Measurements from ENCODE around the gene POM121L2. TPM values are rescaled to one million over a fixed set of nuclear protein-coding genes. Genes with fewer than 3 reads are reported as not detected.
A peak's percentile ranks its signal among the peaks of the same experiment; 100 is the strongest.

POM121L2 gene
- polyA plus RNA-seq, 3 donors: not detected

- H3K79me2 ChIP-seq (ENCODE audit: insufficient read depth, low read length): no peaks in the 10 kb centered on the region
- intact Hi-C loops (cut with micrococcal nuclease): no loop called here
- DNase-seq: no peak
- no peak overlapping the region for H3K9ac ChIP-seq (ENCODE audit: insufficient read depth, low read length, poor library complexity, severe bottlenecking)
- peak overlapping the region in 1 of 7 donors; percentile 46 for H3K27ac Mint-ChIP-seq
- H3K27ac ChIP-seq (ENCODE audit: low read depth in 1 of 2, low read length in 2 of 2): no peak overlapping the region
- TF ChIP-seq, protein P1, sequence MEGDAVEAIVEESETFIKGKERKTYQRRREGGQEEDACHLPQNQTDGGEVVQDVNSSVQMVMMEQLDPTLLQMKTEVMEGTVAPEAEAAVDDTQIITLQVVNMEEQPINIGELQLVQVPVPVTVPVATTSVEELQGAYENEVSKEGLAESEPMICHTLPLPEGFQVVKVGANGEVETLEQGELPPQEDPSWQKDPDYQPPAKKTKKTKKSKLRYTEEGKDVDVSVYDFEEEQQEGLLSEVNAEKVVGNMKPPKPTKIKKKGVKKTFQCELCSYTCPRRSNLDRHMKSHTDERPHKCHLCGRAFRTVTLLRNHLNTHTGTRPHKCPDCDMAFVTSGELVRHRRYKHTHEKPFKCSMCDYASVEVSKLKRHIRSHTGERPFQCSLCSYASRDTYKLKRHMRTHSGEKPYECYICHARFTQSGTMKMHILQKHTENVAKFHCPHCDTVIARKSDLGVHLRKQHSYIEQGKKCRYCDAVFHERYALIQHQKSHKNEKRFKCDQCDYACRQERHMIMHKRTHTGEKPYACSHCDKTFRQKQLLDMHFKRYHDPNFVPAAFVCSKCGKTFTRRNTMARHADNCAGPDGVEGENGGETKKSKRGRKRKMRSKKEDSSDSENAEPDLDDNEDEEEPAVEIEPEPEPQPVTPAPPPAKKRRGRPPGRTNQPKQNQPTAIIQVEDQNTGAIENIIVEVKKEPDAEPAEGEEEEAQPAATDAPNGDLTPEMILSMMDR (IDR thresholded peaks at IDR 0.05): no peak
- no peaks in the 10 kb centered on the region for H3K36me3 Mint-ChIP-seq
- peaks cover 0 to 8% (median 2%) of the 10 kb centered on the region in 7 donors for H3K9me3 Mint-ChIP-seq
- peaks cover 4 to 21% (median 16%) of the 10 kb centered on the region in 3 donors for H3K27me3 Mint-ChIP-seq (ENCODE audit: low read depth in 3 of 3)
- H3K36me3 ChIP-seq (replicated peaks in 1 of 2; ENCODE audit: control insufficient read depth in 1 of 2, insufficient read depth in 2 of 2, low read length in 2 of 2): no peaks in the 10 kb centered on the region
- H3K27me3 ChIP-seq (ENCODE audit: control insufficient read depth in 2 of 2, insufficient read depth in 2 of 2, low read length in 2 of 2): peaks cover 0 to 4% of the 10 kb centered on the region in 2 donors
- H4K20me1 ChIP-seq (ENCODE audit: insufficient read depth, low read length): no peaks in the 10 kb centered on the region
- no CpG with 5 or more reads among the region's 4 CpGs for WGBS (ENCODE audit: insufficient coverage)
- no peaks in the 10 kb centered on the region for H3K4me1 Mint-ChIP-seq
- no peak overlapping the region for H2AFZ ChIP-seq (ENCODE audit: insufficient read depth, low read depth, low read length, poor library complexity, severe bottlenecking)
- H3K9me3 ChIP-seq (replicated peaks in 1 of 2; ENCODE audit: control insufficient read depth in 1 of 2, insufficient read depth in 1 of 2, low read length in 2 of 2): no peaks in the 10 kb centered on the region
- no peak overlapping the region for H3K4me3 ChIP-seq (replicated peaks in 1 of 3; ENCODE audit: low read depth in 2 of 3, low read length in 3 of 3)
- no peak overlapping the region for H3K4me2 ChIP-seq (replicated peaks; ENCODE audit: extremely low read depth, low read length, poor library complexity, severe bottlenecking)
- no peaks in the 10 kb centered on the region for H3K4me1 ChIP-seq (ENCODE audit: control insufficient read depth in 1 of 2, insufficient read depth in 2 of 2, low read length in 2 of 2)
- no peak overlapping the region for H3K4me3 Mint-ChIP-seq
These were observed 9.8 kb upstream of the POM121L2 start for GRCh38 chr6:27321901-27322300.

DNA sequence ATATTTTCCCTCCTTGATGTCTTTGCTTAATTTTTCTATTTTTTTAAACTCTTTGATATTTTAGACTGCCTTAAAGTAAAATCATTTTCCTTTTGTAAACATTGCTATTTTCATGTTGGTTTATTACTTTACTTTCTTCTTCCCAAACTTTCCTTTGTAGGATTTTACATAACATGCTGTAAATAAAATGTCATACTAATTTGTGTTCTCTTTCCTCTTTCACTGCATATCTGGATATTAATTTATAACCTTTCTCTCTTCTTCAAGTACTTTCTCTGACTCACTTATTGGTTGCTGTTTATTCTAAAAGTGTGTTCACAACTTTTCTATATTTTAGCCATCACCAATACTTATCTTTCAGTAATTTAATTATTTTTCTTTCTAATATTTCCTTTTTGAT, 9.3 kb upstream of the POM121L2 start:
- peaks cover 0 to 4% of the 10 kb centered on the region in 2 donors for H3K27me3 ChIP-seq (ENCODE audit: control insufficient read depth in 2 of 2, insufficient read depth in 2 of 2, low read length in 2 of 2)
- H3K4me1 ChIP-seq (ENCODE audit: control insufficient read depth in 1 of 2, insufficient read depth in 2 of 2, low read length in 2 of 2): no peaks in the 10 kb centered on the region
- Mint-ChIP-seq H3K36me3 (no peaks in the 10 kb centered on the region), H3K4me3 (no peak overlapping the region), H3K9me3 (peaks cover 0 to 5% (median 2%) of the 10 kb centered on the region in 7 donors), H3K27ac (no peak overlapping the region), H3K27me3 (ENCODE audit: low read depth in 3 of 3) (peaks cover 2 to 23% (median 13%) of the 10 kb centered on the region in 3 donors), H3K4me1 (no peaks in the 10 kb centered on the region)
- no peak overlapping the region for H3K4me3 ChIP-seq (replicated peaks in 1 of 3; ENCODE audit: low read depth in 2 of 3, low read length in 3 of 3)
- no peak overlapping the region for H2AFZ ChIP-seq (ENCODE audit: insufficient read depth, low read depth, low read length, poor library complexity, severe bottlenecking)
- H3K9me3 ChIP-seq (replicated peaks in 1 of 2; ENCODE audit: control insufficient read depth in 1 of 2, insufficient read depth in 1 of 2, low read length in 2 of 2): no peaks in the 10 kb centered on the region
- no peak for DNase-seq
- H3K4me2 ChIP-seq (replicated peaks; ENCODE audit: extremely low read depth, low read length, poor library complexity, severe bottlenecking): no peak overlapping the region
- no peak overlapping the region for H3K9ac ChIP-seq (ENCODE audit: insufficient read depth, low read length, poor library complexity, severe bottlenecking)
- TF ChIP-seq, protein P1 (IDR thresholded peaks at IDR 0.05): no peak
- no peaks in the 10 kb centered on the region for H3K79me2 ChIP-seq (ENCODE audit: insufficient read depth, low read length)
- H4K20me1 ChIP-seq (ENCODE audit: insufficient read depth, low read length): no peaks in the 10 kb centered on the region
- intact Hi-C loops (cut with micrococcal nuclease): no loop called here
- H3K36me3 ChIP-seq (replicated peaks in 1 of 2; ENCODE audit: control insufficient read depth in 1 of 2, insufficient read depth in 2 of 2, low read length in 2 of 2): no peaks in the 10 kb centered on the region
- no peak overlapping the region for H3K27ac ChIP-seq (ENCODE audit: low read depth in 1 of 2, low read length in 2 of 2)
